GM12878 (cell line): ENCODE measurements around the gene SLCO2A1. TPM values are rescaled to one million over a fixed set of nuclear protein-coding genes. Genes with fewer than 3 reads are reported as not detected.

Experiments
- ATAC-seq: fragments of 200-7000 bp; cut with Tn5 transposase; 3 replicates; pipeline ENCODE4 v1.9.1; 2020; ENCODE audit warnings: mild to moderate bottlenecking, moderate library complexity
- BruUV-seq: library from RNA; stranded (reverse); fragments of 400-500 nt; replicated peaks from 2 replicates; lab custom pipeline; 2021; lab: Mats Ljungman, UMichigan
- CTCF ChIA-PET: fragments of 300-600 bp; sonication (Branson Sonifier 250); formaldehyde crosslinking; extraction: SDS; loops from one replicate; lab custom pipeline; 2021; ENCODE audit warnings: inconsistent platforms; lab: Yijun Ruan, JAX
- POLR2A ChIA-PET: fragments of 350-600 bp; formaldehyde crosslinking; extraction: SDS; loops from one replicate; lab custom pipeline; 2021; ENCODE audit warnings: inconsistent platforms; lab: Charles Lee
- RAD21 ChIA-PET: fragments of 300-600 bp; sonication (Branson Sonifier 250); formaldehyde crosslinking; loops from one replicate; lab custom pipeline; 2023; ENCODE audit warnings: antibody characterized with exemption; ENCODE audit not compliant: unreplicated experiment; lab: Charles Lee
- SMC1A ChIA-PET: fragments of 300-600 bp; sonication (Branson Sonifier 250); formaldehyde crosslinking; loops from one replicate; lab custom pipeline; 2023; ENCODE audit not compliant: unreplicated experiment, uncharacterized antibody; lab: Charles Lee
- DNase-seq: peaks from one replicate; pipeline ENCODE4 v3.0.0-alpha.2; 2011; ENCODE audit warnings: low read depth, low spot score
- FAIRE-seq: peaks from 3 replicates; lab custom pipeline; 2011; peaks lifted over from hg19 to GRCh38; lab: Jason Lieb, UNC
- H2AFZ ChIP-seq: 2 replicates; pipeline ENCODE4 v1.6.0; 2011; ENCODE audit warnings: low read depth, low read length, control low read depth; ENCODE audit not compliant: control insufficient read depth
- H3K27ac ChIP-seq: 2 replicates; pipeline ENCODE4 v1.5.1; 2011; ENCODE audit warnings: control low read depth; ENCODE audit not compliant: control insufficient read depth, insufficient read depth
- H3K27me3 ChIP-seq, 2 experiments: replicated peaks in 1 of 2; 2 replicates each; pipeline versions ENCODE4 v1.6.0 to v1.6.1; 2011; ENCODE audit warnings: low read length in 1 of 2; ENCODE audit not compliant: control insufficient read depth in 2 of 2, insufficient read depth in 2 of 2
- H3K36me3 ChIP-seq, 2 experiments: 2 replicates each; pipeline ENCODE4 v1.5.1; 2011; ENCODE audit warnings: low read length in 1 of 2; ENCODE audit not compliant: control insufficient read depth in 2 of 2, insufficient read depth in 2 of 2
- H3K4me1 ChIP-seq: 2 replicates; pipeline ENCODE4 v1.6.1; 2011; ENCODE audit warnings: mild to moderate bottlenecking, low read length, moderate library complexity, mixed read lengths; ENCODE audit not compliant: control insufficient read depth, insufficient read depth
- H3K4me2 ChIP-seq: 2 replicates; pipeline ENCODE4 v1.6.0; 2011; ENCODE audit warnings: control low read depth; ENCODE audit not compliant: control insufficient read depth, insufficient read depth
- H3K4me3 ChIP-seq: fragments of 200-600 bp; sonication (generic); 2 replicates; pipeline ENCODE4 v1.5.1; 2016
- H3K79me2 ChIP-seq: 2 replicates; pipeline ENCODE4 v1.6.0; 2011; ENCODE audit warnings: low read length; ENCODE audit not compliant: control insufficient read depth, insufficient read depth
- H3K9ac ChIP-seq: 2 replicates; pipeline ENCODE4 v1.8.0; 2011; ENCODE audit warnings: low read length, control low read depth, mixed read lengths; ENCODE audit not compliant: control insufficient read depth, insufficient read depth
- H3K9me3 ChIP-seq: replicated peaks from 3 replicates; pipeline ENCODE4 v1.5.1; 2011; ENCODE audit warnings: mild to moderate bottlenecking, low read length; ENCODE audit not compliant: control insufficient read depth, insufficient read depth
- H4K20me1 ChIP-seq: 2 replicates; pipeline ENCODE4 v1.6.0; 2011; ENCODE audit not compliant: control insufficient read depth, insufficient read depth
- ASH2L ChIP-seq: fragments of 300-600, 200-600 bp; sonication (generic); IDR thresholded peaks from 2 replicates; pipeline ENCODE4 v1.6.1; 2017; ENCODE audit warnings: low read depth, mild to moderate bottlenecking, borderline replicate concordance
- BACH1 ChIP-seq: fragments of 450-650 bp; IDR thresholded peaks from 2 replicates; pipeline ENCODE4 v1.6.1; 2017; ENCODE audit warnings: mild to moderate bottlenecking, borderline replicate concordance
- HDAC6 ChIP-seq: fragments of 200-600 bp; sonication (generic); IDR thresholded peaks from one replicate; pipeline ENCODE4 v1.8.0; 2017; ENCODE audit warnings: antibody characterized with exemption; ENCODE audit not compliant: unreplicated experiment
- TBL1XR1 ChIP-seq: IDR thresholded peaks from 2 replicates; pipeline ENCODE4 v1.6.1; 2012; ENCODE audit warnings: low read depth, low read length, improper control_type of control experiment
- USF1 ChIP-seq: IDR thresholded peaks from 2 replicates; pipeline ENCODE4 v1.6.1; 2011; ENCODE audit warnings: borderline replicate concordance, low read depth, mild to moderate bottlenecking, moderate library complexity, mixed read lengths, low read length; ENCODE audit not compliant: insufficient read depth; ENCODE audit errors: extremely low read length
- ZSCAN29 ChIP-seq: fragments of 450-650 bp; IDR thresholded peaks from 2 replicates; pipeline ENCODE4 v1.6.1; 2017; ENCODE audit warnings: mild to moderate bottlenecking, moderate library complexity
- WGBS: methylation state at CpG from one replicate; pipeline ENCODE4 v1.1.6; 2016; ENCODE audit warnings: low lambda C conversion rate; ENCODE audit not compliant: insufficient replicate concordance, insufficient coverage; ENCODE audit errors: missing lambda C conversion rate; 5-methylcytosine and 5-hydroxymethylcytosine counted together
- in situ Hi-C: fragments of 300-500 bp; cut with MboI; formaldehyde crosslinking; loops from 9 replicates; pipeline ENCODE4 v1.14.3; 2018; ENCODE audit warnings: mixed read lengths
- intact Hi-C: fragments of 100-400 bp; cut with micrococcal nuclease; formaldehyde crosslinking; loops from one replicate; pipeline ENCODE4 v1.14.2; 2022; ENCODE audit not compliant: unreplicated experiment
- polyA plus RNA-seq, 11 experiments: library from polyadenylated mRNA; depleted of rRNA in 4 of 11; unstranded in 6 of 11; stranded (reverse) in 5 of 11; fragments of >200 nt; fragmentation: Nextera tagmentation in 4 of 11; fragmentation: Illumina TruSeq in 1 of 11; extraction: Ambion mirVana in 4 of 11; extraction: Trizol in 1 of 11; gene quantifications; 1 replicate in 1 of 11; 2 replicates in 10 of 11; pipeline versions ENCODE4 v1.2.1 to v1.2.3, GENCODE V29; 2011 to 2016; ENCODE audit warnings: inconsistent platforms in 2 of 11, missing spikeins in 2 of 11, low read depth in 1 of 11
- total RNA-seq, 4 experiments: library from RNA; depleted of rRNA in 3 of 4; stranded (reverse); fragments of >200 nt in 3 of 4; fragmentation: Illumina TruSeq in 1 of 4; extraction: Trizol in 1 of 4; gene quantifications; 2 replicates each; pipeline versions ENCODE4 v1.2.1 to v1.2.3, GENCODE V29; 2013 to 2021

SLCO2A1 gene
- total and polyA plus RNA-seq, 10 of the 15 experiments (the other 5 are each of a cell fraction or from before 2014, with no cell fraction given), result 0.05 TPM; not detected in 9

DNA sequence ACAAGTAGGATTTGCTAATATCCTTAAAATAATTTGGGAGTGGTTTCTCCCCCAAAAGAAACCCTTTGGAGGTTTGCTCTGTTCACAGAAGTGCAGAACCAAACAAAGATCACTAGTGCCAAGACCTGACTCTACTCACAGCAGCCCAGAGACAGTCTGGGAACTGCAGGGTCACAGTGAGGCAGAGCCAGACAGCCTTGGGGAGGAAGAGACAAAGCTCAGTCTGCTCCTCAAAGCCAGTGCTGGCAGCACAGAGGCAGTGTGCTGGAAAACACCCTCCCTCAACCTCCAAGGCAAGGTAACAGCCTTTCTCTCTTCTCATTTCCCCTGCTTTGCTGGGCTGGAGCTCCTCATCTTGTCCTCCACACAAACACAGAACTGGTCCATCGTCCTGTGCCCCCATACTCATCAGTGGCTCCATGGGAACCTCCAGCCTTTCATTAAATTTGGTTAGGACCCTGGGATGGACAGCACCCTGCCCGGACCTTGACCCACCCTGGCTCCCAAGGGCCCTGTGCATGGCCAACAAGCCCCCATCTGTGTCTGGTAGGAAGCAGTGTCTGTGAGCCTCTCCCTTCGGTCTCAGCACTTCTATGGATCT lies 146.6 kb downstream of the SLCO2A1 start (continued):
- TF ChIP-seq ZSCAN29 (no peak), HDAC6 (no peak), USF1 (no peak), BACH1 (no peak), TBL1XR1 (no peak)

- no peaks in the 10 kb centered on the region for H3K36me3 ChIP-seq
- 0 out of 2 replicates have a peak overlapping the region, but pooled peaks have one; percentile 10 for H3K4me2 ChIP-seq
- H3K9ac ChIP-seq, result no peak overlapping the region
- H3K79me2 ChIP-seq, result no peaks in the 10 kb centered on the region
- FAIRE-seq, result no peak
- SMC1A ChIA-PET, result no interaction called here
- H4K20me1 ChIP-seq, result no peaks in the 10 kb centered on the region
- H3K27me3 ChIP-seq, result no peaks in the 10 kb centered on the region; a peak in 1 of 4 replicates
- BruUV-seq, result no TSS peak
- H2AFZ ChIP-seq, result no peak overlapping the region
- DNase-seq, result no peak
- TF ChIP-seq ASH2L (no peak), USF1 (peak; percentile 25)
- POLR2A ChIA-PET, result no interaction called here
- in situ Hi-C loops (no loop called here), intact Hi-C loops (no loop called here)
- no peak overlapping the region for H3K4me3 ChIP-seq
- H3K4me1 ChIP-seq, result peaks cover 21% of the 10 kb centered on the region
- RAD21 ChIA-PET, result no interaction called here
- H3K27ac ChIP-seq, result no peak overlapping the region
- CTCF ChIA-PET, result no interaction called here
- ATAC-seq, result no peak
- WGBS, result 38% methylated on average over 5 of the region's 5 CpGs
- peaks cover 1% of the 10 kb centered on the region; the same call in 1 of the 3 replicates for H3K9me3 ChIP-seq
These were observed 147.5 kb downstream of the SLCO2A1 start for GRCh38 chr3:133881939-133882825.
